SJSA1 (cell line): ENCODE results near the gene MDH1B. TPM values are rescaled to one million over a fixed set of nuclear protein-coding genes. Genes with fewer than 3 reads are reported as not detected.
A peak's percentile ranks its signal among the peaks of the same experiment; 100 is the strongest.

Source experiments
- DNase-seq, 2 experiments: peaks; one replicate each; pipeline ENCODE4 v3.0.0-alpha.2; 2015 to 2020; ENCODE audit warnings: low spot score in 2 of 2, low read depth in 1 of 2
- H3K27ac ChIP-seq: fragments of 250-450 bp; sonication (Bioruptor Pico); 2 replicates; pipeline ENCODE4 v1.5.1; 2020; ENCODE audit warnings: mild to moderate bottlenecking, moderate library complexity
- H3K27me3 ChIP-seq: fragments of 250-450 bp; sonication (Bioruptor Pico); replicated peaks from 2 replicates; pipeline ENCODE4 v1.5.1; 2020; ENCODE audit warnings: mild to moderate bottlenecking, moderate library complexity
- H3K36me3 ChIP-seq: fragments of 250-450 bp; sonication (Bioruptor Pico); 2 replicates; pipeline ENCODE4 v1.5.1; 2020; ENCODE audit warnings: mild to moderate bottlenecking
- H3K4me1 ChIP-seq: fragments of 250-450 bp; sonication (Bioruptor Pico); replicated peaks from 2 replicates; pipeline ENCODE4 v1.6.1; 2021; ENCODE audit warnings: mild to moderate bottlenecking
- H3K4me3 ChIP-seq: fragments of 250-450 bp; sonication (Bioruptor Pico); 2 replicates; pipeline ENCODE4 v1.5.1; 2020; ENCODE audit warnings: mild to moderate bottlenecking
- H3K9me3 ChIP-seq: fragments of 250-450 bp; sonication (Bioruptor Pico); replicated peaks from 2 replicates; pipeline ENCODE4 v1.5.1; 2020; ENCODE audit warnings: mild to moderate bottlenecking
- total RNA-seq: library from RNA; depleted of rRNA; stranded (reverse); fragments of >200 nt; shearing (Covaris generic); gene quantifications from 2 replicates; pipeline ENCODE4 v1.2.3, GENCODE V29; 2014; rRNA removed

Gene MDH1B
- total RNA-seq, 1 experiment from 2014 or later: 0.42 TPM

DNA sequence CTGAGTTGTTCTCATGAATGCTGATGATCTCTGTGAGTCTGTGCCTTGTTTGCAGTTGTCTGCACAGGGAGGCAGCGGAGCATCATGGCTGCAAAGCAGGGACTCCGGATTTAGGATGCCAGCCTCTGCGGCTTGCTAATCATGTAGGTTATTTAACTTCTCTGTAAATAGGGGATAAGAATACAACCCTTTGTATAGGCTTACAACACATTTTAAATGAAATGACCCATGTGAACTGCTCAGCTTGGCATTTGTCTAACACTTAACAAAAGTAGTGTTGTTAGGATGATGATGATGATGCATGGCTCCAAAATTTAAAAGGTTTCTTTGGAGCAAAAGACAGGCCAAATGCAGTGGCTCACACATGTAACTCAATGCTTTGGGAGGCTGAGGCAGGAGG, 66.3 kb downstream of the MDH1B start:
- Histone ChIP-seq H3K9me3 (no peaks in the 10 kb centered on the region), H3K27me3 (peaks cover 29% of the 10 kb centered on the region), H3K27ac (no peak overlapping the region), H3K4me3 (no peak overlapping the region), H3K4me1 (no peaks in the 10 kb centered on the region), H3K36me3 (no peaks in the 10 kb centered on the region)
- no peak for DNase-seq

DNA sequence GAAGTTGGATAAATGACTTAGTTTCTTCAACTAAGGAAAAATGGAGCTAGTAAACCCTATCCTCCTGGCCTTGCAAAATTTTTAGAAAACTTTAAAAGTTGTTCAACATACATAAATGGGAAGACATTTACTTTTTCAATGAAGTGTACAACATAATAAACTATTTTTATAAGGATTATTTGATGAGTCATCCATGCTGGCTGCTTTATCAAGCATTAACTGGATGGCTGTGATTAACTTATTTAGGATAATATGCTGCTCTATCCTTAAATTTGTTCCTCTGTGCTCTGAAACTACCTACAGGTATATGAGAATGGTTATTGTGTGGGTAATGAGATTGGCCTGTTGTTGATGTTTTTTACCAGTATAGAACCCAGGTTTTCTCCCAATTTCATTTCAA, 68.2 kb downstream of the MDH1B start:
- no peak for DNase-seq

DNA sequence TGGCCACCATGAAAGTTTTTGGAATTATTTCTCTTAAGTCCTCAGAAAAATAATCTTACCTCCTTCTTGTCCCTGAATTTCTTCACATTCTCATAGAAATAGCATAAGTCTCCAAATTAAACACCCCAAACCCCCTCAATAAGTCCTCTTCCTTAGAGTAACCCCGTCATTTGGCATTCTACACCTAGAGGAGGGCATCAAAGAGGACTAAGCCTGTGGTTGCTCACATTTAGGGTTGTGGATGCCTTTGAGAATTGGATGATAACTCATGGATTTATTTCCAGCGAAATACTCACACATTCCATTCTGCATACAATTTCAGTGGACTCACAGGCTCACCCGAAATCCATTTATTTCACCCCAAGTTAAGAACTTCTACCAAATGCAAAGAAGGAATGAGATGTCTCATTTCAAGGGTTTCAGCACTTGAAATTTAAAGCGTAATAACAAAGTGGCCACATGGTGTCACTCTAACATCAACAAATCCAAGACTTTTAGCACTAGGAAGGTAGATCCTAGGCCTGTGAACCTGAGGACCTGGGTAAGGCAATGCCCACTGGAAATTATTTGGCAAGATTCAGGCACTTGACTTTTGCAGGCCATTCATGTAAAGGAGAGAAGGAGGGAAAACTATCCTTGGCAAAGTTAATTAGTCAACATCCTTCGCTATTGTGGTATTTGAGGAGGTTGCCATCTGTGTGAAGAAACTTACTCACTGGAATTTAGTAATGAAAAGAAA, 71.6 kb downstream of the MDH1B start:
- Histone ChIP-seq H3K27me3 (peaks cover 6% of the 10 kb centered on the region; the same call in 1 of the 2 replicates), H3K27ac (no peak overlapping the region), H3K4me1 (no peaks in the 10 kb centered on the region), H3K4me3 (no peak overlapping the region), H3K9me3 (no peaks in the 10 kb centered on the region), H3K36me3 (no peaks in the 10 kb centered on the region)
- peak in 1 of 2 experiments; percentile 29 for DNase-seq

More for the DNA sequence above, 68.2 kb downstream of the MDH1B start:
- Histone ChIP-seq H3K4me1 (no peaks in the 10 kb centered on the region), H3K27ac (no peak overlapping the region), H3K9me3 (no peaks in the 10 kb centered on the region), H3K27me3 (peaks cover 11% of the 10 kb centered on the region), H3K4me3 (no peak overlapping the region), H3K36me3 (no peaks in the 10 kb centered on the region)

DNA sequence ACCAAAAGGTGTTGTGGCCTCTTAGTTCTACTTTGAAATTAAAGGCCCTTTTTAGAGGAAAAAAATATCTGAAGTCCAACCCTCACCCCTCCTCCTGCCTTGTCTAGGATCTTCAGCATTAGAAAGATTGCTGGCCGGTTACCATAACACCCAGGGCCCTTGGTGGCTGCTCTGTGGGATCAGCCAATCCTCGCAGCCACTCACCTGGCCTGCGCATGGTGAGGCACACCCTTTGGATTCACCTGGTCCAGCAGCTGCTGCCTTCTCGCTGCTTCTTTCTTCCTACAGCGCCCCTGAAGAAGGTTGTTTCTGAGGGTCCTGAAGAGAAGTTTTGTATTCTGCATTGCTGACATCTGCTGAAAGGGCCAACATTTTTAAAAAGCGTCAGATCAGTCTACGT, 72.2 kb downstream of the MDH1B start:
- Histone ChIP-seq H3K27ac (no peak overlapping the region), H3K27me3 (peaks cover 4% of the 10 kb centered on the region; the same call in 1 of the 2 replicates), H3K4me1 (no peaks in the 10 kb centered on the region), H3K4me3 (no peak overlapping the region), H3K9me3 (no peaks in the 10 kb centered on the region), H3K36me3 (no peaks in the 10 kb centered on the region)
- no peak for DNase-seq

DNA sequence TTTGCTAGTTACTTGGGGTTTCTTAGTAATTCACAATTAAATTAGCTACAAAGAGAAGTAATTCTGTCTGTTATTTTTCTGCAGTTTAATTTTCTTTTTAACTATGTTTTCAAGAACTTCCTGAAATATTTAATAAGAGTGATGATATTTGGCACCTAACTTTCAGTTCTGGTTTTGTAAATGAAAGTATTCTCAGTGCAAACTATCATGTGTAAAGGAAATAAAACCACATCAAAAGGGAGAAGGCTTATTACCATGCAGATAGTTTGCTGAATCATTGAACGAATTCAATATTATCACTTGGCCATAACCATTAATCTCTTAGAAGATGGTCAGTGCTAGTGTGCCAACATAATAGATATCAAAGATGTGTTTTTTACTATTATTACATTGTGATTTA, 76.1 kb downstream of the MDH1B start:
- Histone ChIP-seq H3K4me1 (no peaks in the 10 kb centered on the region), H3K4me3 (no peak overlapping the region), H3K27ac (no peak overlapping the region), H3K9me3 (no peaks in the 10 kb centered on the region), H3K27me3 (no peaks in the 10 kb centered on the region; the same call in 1 of the 2 replicates), H3K36me3 (no peaks in the 10 kb centered on the region)
- DNase-seq: no peak

- no peak overlapping the region for H3K27ac ChIP-seq
- no peaks in the 10 kb centered on the region for H3K9me3 ChIP-seq
These were observed 76.7 kb downstream of the MDH1B start for GRCh38 chr2:206688453-206688852.

More at GRCh38 chr2:206688453-206688852, 76.7 kb downstream of the MDH1B start:
- Histone ChIP-seq H3K27me3 (no peaks in the 10 kb centered on the region; the same call in 1 of the 2 replicates), H3K4me3 (no peak overlapping the region), H3K36me3 (no peaks in the 10 kb centered on the region), H3K4me1 (no peaks in the 10 kb centered on the region)
- DNase-seq: no peak

Other genes starting within 250 kb of the MDH1B start
- gene FAM237A, start 122.8 kb downstream of the MDH1B start, total RNA-seq: not detected in 2 replicates
- gene DYTN, start 46.9 kb downstream of the MDH1B start, total RNA-seq: not detected in 2 replicates
- 36.5 and 41.4 TPM in 2 replicates for gene FASTKD2, start 278 bp upstream of the MDH1B start, total RNA-seq
- not detected in 2 replicates for gene CPO, start 174.2 kb upstream of the MDH1B start, total RNA-seq